HG02642 (cell line): Measurements from ENCODE around the gene ZIC2.

Experiments
- ATAC-seq: cut with Tn5 transposase; IDR thresholded peaks from one replicate; pipeline ENCODE4 v1.9.1; 2021; ENCODE audit warnings: mild to moderate bottlenecking; ENCODE audit not compliant: unreplicated experiment, poor library complexity

The ZIC2 gene

GRCh38 chr13:99984461-99985240 lies 3.1 kb downstream of the ZIC2 start:
- no peak for ATAC-seq

- ATAC-seq = no peak
Measured at GRCh38 chr13:99985241-99985874, 3.8 kb downstream of the ZIC2 start.

- no peak for ATAC-seq
Measured at GRCh38 chr13:99985886-99986527, 4.4 kb downstream of the ZIC2 start.

- ATAC-seq = no peak
Measured at GRCh38 chr13:99986741-99987140, 5.2 kb downstream of the ZIC2 start.

GRCh38 chr13:99987154-99988019 lies 5.8 kb downstream of the ZIC2 start:
- ATAC-seq = no peak

GRCh38 chr13:99988529-99989275 lies 7.1 kb downstream of the ZIC2 start:
- no peak for ATAC-seq

GRCh38 chr13:99989276-99990125 lies 7.9 kb downstream of the ZIC2 start:
- ATAC-seq = no peak

- no peak for ATAC-seq
Measured at GRCh38 chr13:99990126-99990977, 8.8 kb downstream of the ZIC2 start.

GRCh38 chr13:99991013-99991827 lies 9.6 kb downstream of the ZIC2 start:
- ATAC-seq = no peak

GRCh38 chr13:99991828-99992775 lies 10.5 kb downstream of the ZIC2 start:
- ATAC-seq = no peak

GRCh38 chr13:99992949-99993351 lies 11.4 kb downstream of the ZIC2 start:
- no peak for ATAC-seq

GRCh38 chr13:99993660-99994637 lies 12.4 kb downstream of the ZIC2 start:
- ATAC-seq = no peak

GRCh38 chr13:99994638-99995020 lies 13.0 kb downstream of the ZIC2 start:
- no peak for ATAC-seq

- no peak for ATAC-seq
Measured at GRCh38 chr13:99995104-99995588, 13.6 kb downstream of the ZIC2 start.
